WTC11 (cell line): ENCODE data around the gene NPY2R. TPM values are rescaled to one million over a fixed set of nuclear protein-coding genes. Genes with fewer than 3 reads are reported as not detected.

Source experiments
- total RNA-seq: library from RNA; stranded (reverse); gene quantifications from 3 replicates; pipeline ENCODE4 v1.2.3, GENCODE V29; 2021

NPY2R gene
- total RNA-seq, 1 experiment from 2014 or later = 0.48 TPM

Other genes with a start within 250 kb of the NPY2R start
- 13.5 to 19.0 TPM (median 16.5 TPM) in 3 replicates for gene MAP9, start 168.3 kb downstream of the NPY2R start, total RNA-seq